Natural killer cell (primary cell): ENCODE data around the gene TAOK2. TPM values are rescaled to one million over a fixed set of nuclear protein-coding genes. Genes with fewer than 3 reads are reported as not detected.

Source experiments
- ATAC-seq, 3 donors: fragments of 150-1000 bp in 2 of 3; fragments of 200-7000 bp in 1 of 3; cut with Tn5 transposase; 1 replicate in 1 of 3; 2 replicates in 2 of 3; pipeline ENCODE4 v1.10.0; 2021; ENCODE audit warnings: mild to moderate bottlenecking in 2 of 3, moderate library complexity in 2 of 3
- DNase-seq, 2 donors: peaks; one replicate each; pipeline versions ENCODE4 v3.0.0 to v3.0.0-alpha.2; 2013 to 2021; ENCODE audit warnings: mixed read lengths in 1 of 2
- H3K27ac ChIP-seq: one replicate; pipeline ENCODE4 v1.5.1; 2013; ENCODE audit warnings: mild to moderate bottlenecking, low read length
- H3K27me3 ChIP-seq: one replicate; pipeline ENCODE4 v1.6.1; 2013; ENCODE audit warnings: low read length; ENCODE audit not compliant: control insufficient read depth, insufficient read depth
- H3K36me3 ChIP-seq: one replicate; pipeline ENCODE4 v1.6.1; 2013; ENCODE audit warnings: low read length; ENCODE audit not compliant: control insufficient read depth, insufficient read depth
- H3K4me1 ChIP-seq: one replicate; pipeline ENCODE4 v1.6.1; 2013; ENCODE audit warnings: low read length; ENCODE audit not compliant: control insufficient read depth, insufficient read depth
- H3K4me3 ChIP-seq: one replicate; pipeline ENCODE4 v1.5.1; 2013; ENCODE audit warnings: low read length
- H3K9me3 ChIP-seq: one replicate; pipeline ENCODE4 v1.6.1; 2013; ENCODE audit warnings: low read length; ENCODE audit not compliant: control insufficient read depth, insufficient read depth
- H3K27ac Mint-ChIP-seq, 2 donors: one replicate each; pipeline ENCODE4 v1.8.0; 2022; ENCODE audit warnings: mild to moderate bottlenecking in 2 of 2, mixed read lengths in 2 of 2, moderate library complexity in 1 of 2
- H3K27me3 Mint-ChIP-seq, 2 donors: one replicate each; pipeline ENCODE4 v1.8.0; 2022; ENCODE audit warnings: low read depth in 2 of 2, mixed read lengths in 2 of 2
- H3K36me3 Mint-ChIP-seq: one replicate; pipeline ENCODE4 v1.8.0; 2022; ENCODE audit warnings: mixed read lengths
- H3K4me1 Mint-ChIP-seq, 2 donors: one replicate each; pipeline ENCODE4 v1.8.0; 2022; ENCODE audit warnings: mixed read lengths in 2 of 2
- H3K4me3 Mint-ChIP-seq: one replicate; pipeline ENCODE4 v1.8.0; 2022; ENCODE audit warnings: mild to moderate bottlenecking, moderate library complexity, mixed read lengths
- H3K9me3 Mint-ChIP-seq, 2 donors: one replicate each; pipeline ENCODE4 v1.8.0; 2022; ENCODE audit warnings: mixed read lengths in 2 of 2
- WGBS: methylation state at CpG from one replicate; pipeline ENCODE4 v1.1.7; 2013; ENCODE audit warnings: missing lambda C conversion rate; ENCODE audit not compliant: insufficient coverage; 5-methylcytosine and 5-hydroxymethylcytosine counted together
- intact Hi-C: fragments of 100-400 bp; cut with micrococcal nuclease; formaldehyde crosslinking; loops from one replicate; pipeline ENCODE4 v1.14.2; 2022
- total RNA-seq, 4 donors: library from RNA; stranded (reverse); fragments of 120-200 nt in 1 of 4; gene quantifications; one replicate each; pipeline versions ENCODE4 v1.2.3 to v1.2.4, GENCODE V29; 2013 to 2022
- TF ChIP-seq, protein P1 (sequence below): fragments of 200-600 bp; IDR thresholded peaks from one replicate; pipeline ENCODE4 v1.8.0; 2022; ENCODE audit warnings: antibody characterized with exemption

The TAOK2 gene
- total RNA-seq, 3 donors from 2014 or later (not counting 1 experiment from before 2014, with no cell fraction given): 35.3 to 42.8 (median 41.5) TPM

GRCh38 chr16:29943846-29944799 is 29.5 kb upstream of the TAOK2 start:
- no peak overlapping the region for H3K4me3 Mint-ChIP-seq
- H3K27ac ChIP-seq: no peak overlapping the region
- intact Hi-C loops: no loop called here
- no peaks in the 10 kb centered on the region for H3K9me3 ChIP-seq
- WGBS: 94% methylated on average over 10 of the region's 11 CpGs
- H3K36me3 ChIP-seq: no peaks in the 10 kb centered on the region
- H3K36me3 Mint-ChIP-seq: no peaks in the 10 kb centered on the region
- H3K27ac Mint-ChIP-seq: no peak overlapping the region
- peaks cover 5% of the 10 kb centered on the region for H3K27me3 ChIP-seq
- DNase-seq: no peak
- H3K4me1 Mint-ChIP-seq: no peaks in the 10 kb centered on the region
- TF ChIP-seq, protein P1, sequence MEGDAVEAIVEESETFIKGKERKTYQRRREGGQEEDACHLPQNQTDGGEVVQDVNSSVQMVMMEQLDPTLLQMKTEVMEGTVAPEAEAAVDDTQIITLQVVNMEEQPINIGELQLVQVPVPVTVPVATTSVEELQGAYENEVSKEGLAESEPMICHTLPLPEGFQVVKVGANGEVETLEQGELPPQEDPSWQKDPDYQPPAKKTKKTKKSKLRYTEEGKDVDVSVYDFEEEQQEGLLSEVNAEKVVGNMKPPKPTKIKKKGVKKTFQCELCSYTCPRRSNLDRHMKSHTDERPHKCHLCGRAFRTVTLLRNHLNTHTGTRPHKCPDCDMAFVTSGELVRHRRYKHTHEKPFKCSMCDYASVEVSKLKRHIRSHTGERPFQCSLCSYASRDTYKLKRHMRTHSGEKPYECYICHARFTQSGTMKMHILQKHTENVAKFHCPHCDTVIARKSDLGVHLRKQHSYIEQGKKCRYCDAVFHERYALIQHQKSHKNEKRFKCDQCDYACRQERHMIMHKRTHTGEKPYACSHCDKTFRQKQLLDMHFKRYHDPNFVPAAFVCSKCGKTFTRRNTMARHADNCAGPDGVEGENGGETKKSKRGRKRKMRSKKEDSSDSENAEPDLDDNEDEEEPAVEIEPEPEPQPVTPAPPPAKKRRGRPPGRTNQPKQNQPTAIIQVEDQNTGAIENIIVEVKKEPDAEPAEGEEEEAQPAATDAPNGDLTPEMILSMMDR: no peak
- H3K9me3 Mint-ChIP-seq: no peaks in the 10 kb centered on the region
- peaks cover 0 to 20% of the 10 kb centered on the region in 2 donors for H3K27me3 Mint-ChIP-seq
- H3K4me3 ChIP-seq: no peak overlapping the region
- H3K4me1 ChIP-seq: no peaks in the 10 kb centered on the region
- no peak for ATAC-seq

GRCh38 chr16:29947897-29948296 is 25.8 kb upstream of the TAOK2 start:
- Histone ChIP-seq H3K4me1 (no peaks in the 10 kb centered on the region), H3K27ac (no peak overlapping the region), H3K9me3 (no peaks in the 10 kb centered on the region), H3K36me3 (no peaks in the 10 kb centered on the region), H3K4me3 (no peak overlapping the region), H3K27me3 (no peaks in the 10 kb centered on the region)
- Mint-ChIP-seq H3K27me3 (peaks cover 0 to 11% of the 10 kb centered on the region in 2 donors), H3K9me3 (no peaks in the 10 kb centered on the region), H3K4me3 (no peak overlapping the region), H3K27ac (no peak overlapping the region), H3K4me1 (no peaks in the 10 kb centered on the region), H3K36me3 (no peaks in the 10 kb centered on the region)
- intact Hi-C loops: no loop called here
- TF ChIP-seq, protein P1: no peak
- ATAC-seq (no peak), DNase-seq (no peak)
- 87% methylated on average over 2 of the region's 2 CpGs for WGBS

DNA sequence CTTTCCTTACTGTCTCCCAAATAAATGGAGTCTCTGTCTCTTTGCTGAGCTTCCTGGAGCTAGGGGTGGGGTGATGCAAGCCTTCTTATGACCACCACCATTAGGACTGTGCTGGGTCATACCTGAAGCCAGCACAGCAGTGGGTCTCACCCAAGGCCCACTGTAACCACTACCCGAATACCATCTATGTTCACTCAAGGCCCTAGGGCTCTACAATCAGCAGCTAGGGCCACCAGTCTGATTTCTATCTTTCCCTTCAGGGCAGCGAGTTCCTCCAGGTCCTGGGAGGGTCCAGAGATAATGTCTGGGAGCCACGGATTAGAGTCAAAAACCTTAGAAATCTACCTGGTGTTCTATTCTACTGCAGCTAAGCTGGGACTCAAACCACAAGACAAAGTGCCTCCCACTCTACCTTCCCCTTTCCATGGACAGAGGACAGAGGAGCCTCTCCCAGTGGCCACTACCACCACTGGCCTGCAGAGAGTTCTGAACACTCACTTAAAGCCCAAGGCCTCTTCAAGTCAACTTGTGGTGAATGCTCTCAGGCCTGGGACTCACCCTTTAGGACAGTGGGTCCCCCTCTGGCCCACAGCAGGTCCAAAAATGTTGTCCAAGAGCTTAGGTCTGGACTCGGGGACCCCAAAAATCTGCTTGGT is 22.7 kb upstream of the TAOK2 start:
- Histone ChIP-seq H3K36me3 (no peaks in the 10 kb centered on the region), H3K27ac (no peak overlapping the region), H3K27me3 (no peaks in the 10 kb centered on the region), H3K9me3 (no peaks in the 10 kb centered on the region), H3K4me3 (no peak overlapping the region), H3K4me1 (no peaks in the 10 kb centered on the region)
- DNase-seq (no peak), ATAC-seq (no peak)
- 93% methylated on average over 4 of the region's 4 CpGs for WGBS
- no peak overlapping the region for H3K27ac Mint-ChIP-seq
- TF ChIP-seq, protein P1: no peak
- intact Hi-C loops: no loop called here
- H3K4me3 Mint-ChIP-seq: no peak overlapping the region
- H3K4me1 Mint-ChIP-seq: no peaks in the 10 kb centered on the region
- peaks cover 0 to 11% of the 10 kb centered on the region in 2 donors for H3K27me3 Mint-ChIP-seq
- H3K36me3 Mint-ChIP-seq: no peaks in the 10 kb centered on the region
- no peaks in the 10 kb centered on the region for H3K9me3 Mint-ChIP-seq
